NT2/D1 (cell line): ENCODE data around the gene NMNAT1.

Experiments
- SUZ12 ChIP-seq: IDR thresholded peaks from 2 replicates; pipeline ENCODE4 v1.6.1; 2011; ENCODE audit not compliant: insufficient read length, insufficient read depth; ENCODE audit errors: extremely low read depth
- YY1 ChIP-seq: IDR thresholded peaks from 2 replicates; pipeline ENCODE4 v1.6.1; 2011; ENCODE audit not compliant: insufficient read length, insufficient read depth
- ZNF274 ChIP-seq: IDR thresholded peaks from 2 replicates; pipeline ENCODE4 v1.6.1; 2011; ENCODE audit warnings: mild to moderate bottlenecking, low read depth, low read length

GRCh38 chr1:9914610-9914937, 28.7 kb upstream of the NMNAT1 start:
- TF ChIP-seq YY1 (no peak), SUZ12 (no peak), ZNF274 (no peak)
